Right kidney (tissue), 1 donor: ENCODE data around the gene SCPEP1.

Experiments
- DNase-seq: peaks from one replicate; pipeline ENCODE4 v3.0.0-alpha.2; 2016

The SCPEP1 gene

GRCh38 chr17:57038486-57038885, 60.6 kb downstream of the SCPEP1 start:
- DNase-seq = no peak

- no peak for DNase-seq
Measured at GRCh38 chr17:57040571-57040970, 62.6 kb downstream of the SCPEP1 start.

- DNase-seq = no peak
Measured at GRCh38 chr17:57043276-57043675, 65.3 kb downstream of the SCPEP1 start.

GRCh38 chr17:57044976-57045867, 67.3 kb downstream of the SCPEP1 start:
- DNase-seq = no peak

GRCh38 chr17:57045868-57046704, 68.2 kb downstream of the SCPEP1 start:
- DNase-seq = peak; percentile 59

- no peak for DNase-seq
Measured at GRCh38 chr17:57046749-57047148, 68.8 kb downstream of the SCPEP1 start.

- no peak for DNase-seq
Measured at GRCh38 chr17:57048096-57048495, 70.2 kb downstream of the SCPEP1 start.

GRCh38 chr17:57050306-57050705, 72.4 kb downstream of the SCPEP1 start:
- DNase-seq = no peak

GRCh38 chr17:57051886-57052361, 74.0 kb downstream of the SCPEP1 start:
- no peak for DNase-seq
